CD1c-positive myeloid dendritic cell (primary cell): ENCODE data around the gene PIAS1.
"Not testable (repeated sequence)": the region's sequence is repeated elsewhere in the genome, so short reads cannot be mapped to it uniquely, and the experiment has no call there.

Source experiments
- DNase-seq: peaks from one replicate; pipeline ENCODE4 v3.0.0-alpha.2; 2016; ENCODE audit errors: extremely low spot score

PIAS1 gene

GRCh38 chr15:68183616-68184315, 129.7 kb downstream of the PIAS1 start:
- no peak for DNase-seq

GRCh38 chr15:68184616-68185480, 130.7 kb downstream of the PIAS1 start:
- no peak for DNase-seq

GRCh38 chr15:68186671-68187397, 132.7 kb downstream of the PIAS1 start:
- no peak for DNase-seq

GRCh38 chr15:68187559-68187958, 133.4 kb downstream of the PIAS1 start:
- DNase-seq = no peak

- DNase-seq = no peak
Measured at GRCh38 chr15:68188647-68189046, 134.5 kb downstream of the PIAS1 start.

GRCh38 chr15:68190048-68190447, 135.9 kb downstream of the PIAS1 start:
- DNase-seq = no peak

- no peak for DNase-seq
Measured at GRCh38 chr15:68191555-68191954, 137.4 kb downstream of the PIAS1 start.

- no peak for DNase-seq
Measured at GRCh38 chr15:68192117-68192516, 138.0 kb downstream of the PIAS1 start.

GRCh38 chr15:68192804-68193486, 138.8 kb downstream of the PIAS1 start:
- DNase-seq = no peak

GRCh38 chr15:68195336-68196112, 141.4 kb downstream of the PIAS1 start:
- DNase-seq = no peak

GRCh38 chr15:68196445-68197169, 142.5 kb downstream of the PIAS1 start:
- DNase-seq = no peak

GRCh38 chr15:68197170-68197492, 143.0 kb downstream of the PIAS1 start:
- DNase-seq = no peak

GRCh38 chr15:68197661-68198437, 143.7 kb downstream of the PIAS1 start:
- no peak for DNase-seq

- DNase-seq = no peak
Measured at GRCh38 chr15:68199340-68199739, 145.2 kb downstream of the PIAS1 start.

- no peak for DNase-seq
Measured at GRCh38 chr15:68200016-68200861, 146.1 kb downstream of the PIAS1 start.

GRCh38 chr15:68201153-68201878, 147.2 kb downstream of the PIAS1 start:
- no peak for DNase-seq

- DNase-seq = no peak
Measured at GRCh38 chr15:68201879-68202261, 147.8 kb downstream of the PIAS1 start.

GRCh38 chr15:68202994-68203393, 148.9 kb downstream of the PIAS1 start:
- not testable (repeated sequence) for DNase-seq
